ENCODE results near the gene EGFL8. TPM values are rescaled to one million over a fixed set of nuclear protein-coding genes. Genes with fewer than 3 reads are reported as not detected.
"Not testable (repeated sequence)": the region's sequence is repeated elsewhere in the genome, so short reads cannot be mapped to it uniquely, and the experiment has no call there.

EGFL8 gene
- total and polyA plus RNA-seq, 3 experiments from 2014 or later, result 8.3 to 9.5 TPM; not detected in 1

- Histone ChIP-seq H3K4me3 (ENCODE audit: low read length) (peak within 1 kb of the TSS; percentile 95), H3K27me3 (ENCODE audit: insufficient read depth, low read length, poor library complexity, severe bottlenecking) (no peaks in the 10 kb centered on the region), H3K27ac (ENCODE audit: low read depth, low read length) (peak within 1 kb of the TSS; percentile 85), H3K9me3 (ENCODE audit: low read length) (no peaks in the 10 kb centered on the region), H3K36me3 (ENCODE audit: insufficient read depth, low read length) (peaks cover 9% of the 10 kb centered on the region), H3K4me1 (ENCODE audit: insufficient read depth, low read length) (peaks cover 51% of the 10 kb centered on the region)
- H3K36me3 Mint-ChIP-seq, result peaks cover under 1 to 54% (median 8%) of the 10 kb centered on the region in 3 donors
- H3K27ac Mint-ChIP-seq, result peak within 1 kb of the TSS; percentile 95 to 99 (median 98)
- peaks cover 0 to 2% of the 10 kb centered on the region in 2 donors for H3K27me3 Mint-ChIP-seq
- H3K4me1 Mint-ChIP-seq, result peaks cover 45 to 68% (median 50%) of the 10 kb centered on the region in 3 donors
- peak; percentile 44 to 77 (median 57) for DNase-seq
- H3K9me3 Mint-ChIP-seq, result no peaks in the 10 kb centered on the region
- H3K4me3 Mint-ChIP-seq, result peak within 1 kb of the TSS; percentile 92 to 100 (median 96)
- POLR2A ChIA-PET, result interaction anchor here (0.8 to 2.3 kb wide), 5 partner anchors 10 to 661 kb away, joined by 3 to 17 read pairs (median 4); partner anchors contain the start of genes AGPAT1, RNF5 and TAP1
- CTCF ChIA-PET, result interaction anchor here (0.8 to 1.5 kb wide), 5 partner anchors 9 to 74 kb away, joined by 3 to 7 read pairs (median 3); no protein-coding TSS in a partner anchor
These were observed 28.2 kb downstream of the EGFL8 start, which contains the start of gene GPSM3 for GRCh38 chr6:32192608-32193039. Gene GPSM3, minus strand, starts transcription at chr6:32192643. Its CDS starts 130 bp downstream, at chr6:32192513.

- Mint-ChIP-seq H3K4me1 (peaks cover 44 to 64% (median 45%) of the 10 kb centered on the region in 3 donors), H3K4me3 (peak overlapping the region; percentile 92 to 100 (median 96)), H3K36me3 (peaks cover 0 to 49% (median 8%) of the 10 kb centered on the region in 3 donors), H3K27ac (peak overlapping the region; percentile 95 to 99 (median 98))
- not testable (repeated sequence) for H3K9me3 Mint-ChIP-seq; H3K9me3 ChIP-seq (ENCODE audit: low read length); H3K27me3 ChIP-seq (ENCODE audit: insufficient read depth, low read length, poor library complexity, severe bottlenecking); H3K36me3 ChIP-seq (ENCODE audit: insufficient read depth, low read length); DNase-seq; H3K27me3 Mint-ChIP-seq
- peak overlapping the region; percentile 85 for H3K27ac ChIP-seq (ENCODE audit: low read depth, low read length)
- ChIA-PET POLR2A (interaction anchor here (0.8 to 2.3 kb wide), 5 partner anchors 10 to 660 kb away, joined by 3 to 17 read pairs (median 4); partner anchors contain the start of genes AGPAT1, RNF5 and TAP1), CTCF (interaction anchor here (0.8 to 1.5 kb wide), 5 partner anchors 8 to 75 kb away, joined by 3 to 7 read pairs (median 3); no protein-coding TSS in a partner anchor)
- H3K4me1 ChIP-seq (ENCODE audit: insufficient read depth, low read length), result peaks cover 46% of the 10 kb centered on the region
- peak overlapping the region; percentile 95 for H3K4me3 ChIP-seq (ENCODE audit: low read length)
These were observed 28.7 kb downstream of the EGFL8 start for GRCh38 chr6:32193096-32193495.

DNA sequence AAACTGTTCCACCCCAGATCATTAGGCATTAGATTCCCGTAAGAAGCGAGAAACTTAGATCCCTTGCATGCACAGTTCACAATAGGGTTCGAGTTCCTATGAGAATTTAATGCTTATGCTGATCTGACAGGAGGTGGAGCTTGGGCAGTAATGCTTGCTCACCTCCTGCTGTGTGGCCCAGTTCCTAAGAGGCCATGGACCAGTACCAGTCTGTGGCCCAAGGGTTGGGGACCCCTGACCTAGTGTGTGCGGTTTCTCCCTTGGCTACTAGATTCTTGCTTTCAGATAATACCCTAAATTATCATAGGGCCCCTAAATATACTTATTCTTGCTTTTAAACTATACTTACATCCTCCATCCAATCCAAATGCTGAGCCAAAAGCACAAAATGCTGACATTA lies 30.0 kb downstream of the EGFL8 start:
- H3K4me1 ChIP-seq (ENCODE audit: insufficient read depth, low read length), result peaks cover 34% of the 10 kb centered on the region
- Mint-ChIP-seq H3K36me3 (peaks cover 0 to 36% (median 8%) of the 10 kb centered on the region in 3 donors), H3K4me1 (peaks cover 33 to 51% (median 33%) of the 10 kb centered on the region in 3 donors), H3K27me3 (peaks cover 0 to 2% of the 10 kb centered on the region in 2 donors), H3K9me3 (no peaks in the 10 kb centered on the region), H3K4me3 (peak overlapping the region; percentile 92 to 100 (median 97)), H3K27ac (peak overlapping the region; percentile 43 to 100 (median 100))
- no peak for DNase-seq
- peaks cover 5% of the 10 kb centered on the region for H3K36me3 ChIP-seq (ENCODE audit: insufficient read depth, low read length)
- ChIA-PET CTCF (interaction anchor here (1.0 to 2.2 kb wide), 6 partner anchors 12 to 65 kb away, joined by 3 to 19 read pairs (median 4); partner anchors contain the start of gene FKBPL), POLR2A (interaction anchor here (1.1 to 2.3 kb wide), 3 partner anchors 16 to 778 kb away, joined by 4 to 17 read pairs (median 7); partner anchors contain the start of gene RNF5)
- H3K9me3 ChIP-seq (ENCODE audit: low read length), result no peaks in the 10 kb centered on the region
- H3K27ac ChIP-seq (ENCODE audit: low read depth, low read length), result peak overlapping the region; percentile 99
- peak overlapping the region; percentile 78 for H3K4me3 ChIP-seq (ENCODE audit: low read length)
- H3K27me3 ChIP-seq (ENCODE audit: insufficient read depth, low read length, poor library complexity, severe bottlenecking), result no peaks in the 10 kb centered on the region

DNA sequence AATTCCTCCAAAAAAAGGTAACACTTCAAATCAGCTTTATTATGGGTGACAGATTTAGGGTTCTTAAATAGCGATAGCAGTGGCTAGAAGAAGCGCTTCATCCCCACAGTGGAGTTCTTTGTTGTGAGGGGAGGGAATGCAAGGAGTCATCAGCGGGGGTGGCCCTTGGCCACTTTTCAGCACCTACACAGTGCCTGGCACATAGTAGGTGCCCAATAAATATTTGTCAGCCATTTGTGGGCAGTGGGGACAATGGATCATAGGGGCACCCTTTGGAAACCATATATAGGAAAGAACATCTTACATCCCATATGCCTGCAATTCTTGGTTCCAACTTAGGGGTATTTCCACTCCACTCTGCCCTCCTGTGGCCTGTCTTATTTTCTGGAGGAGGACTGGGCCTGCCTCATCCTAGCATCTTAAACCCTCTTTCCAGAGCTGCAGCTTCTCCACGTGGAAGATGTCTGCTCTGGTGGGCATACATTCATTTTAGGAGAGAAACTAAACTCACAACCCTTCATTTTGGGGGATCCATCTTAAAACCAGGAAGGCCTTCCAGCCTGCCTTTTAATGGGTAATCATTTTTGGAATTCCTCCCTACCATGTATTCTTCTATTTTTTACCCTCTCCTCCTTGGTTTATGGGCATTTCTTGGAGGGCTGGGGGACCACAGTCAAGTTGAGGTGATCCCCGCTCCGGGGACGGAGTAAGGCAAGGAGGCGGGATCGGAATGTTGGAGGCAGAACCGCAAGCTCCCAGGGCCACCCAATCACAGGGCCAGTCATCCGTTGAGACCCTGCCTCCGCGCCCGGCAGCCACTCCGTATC lies 30.6 kb downstream of the EGFL8 start:
- ChIA-PET CTCF (interaction anchor here (0.9 to 2.2 kb wide), 16 partner anchors 12 to 644 kb away, joined by 3 to 19 read pairs (median 5); partner anchors contain the start of genes AGPAT1, ATF6B, FKBPL and TAP2), POLR2A (interaction anchor here (0.5 to 1.9 kb wide), 13 partner anchors 10 to 1731 kb away, joined by 3 to 34 read pairs (median 4); partner anchors contain the start of genes AGPAT1, ATF6B, FKBPL and NELFE)
- peak overlapping the region; percentile 92 to 100 (median 96) for H3K4me3 Mint-ChIP-seq
- H3K9me3 Mint-ChIP-seq, result no peaks in the 10 kb centered on the region
- Histone ChIP-seq H3K27ac (ENCODE audit: low read depth, low read length) (peak overlapping the region; percentile 99), H3K27me3 (ENCODE audit: insufficient read depth, low read length, poor library complexity, severe bottlenecking) (no peaks in the 10 kb centered on the region), H3K36me3 (ENCODE audit: insufficient read depth, low read length) (peaks cover 5% of the 10 kb centered on the region), H3K9me3 (ENCODE audit: low read length) (no peaks in the 10 kb centered on the region), H3K4me3 (ENCODE audit: low read length) (peak overlapping the region; percentile 78), H3K4me1 (ENCODE audit: insufficient read depth, low read length) (peaks cover 34% of the 10 kb centered on the region)
- peaks cover 0 to 35% (median 8%) of the 10 kb centered on the region in 3 donors for H3K36me3 Mint-ChIP-seq
- H3K4me1 Mint-ChIP-seq, result peaks cover 33 to 50% (median 33%) of the 10 kb centered on the region in 3 donors
- no peak for DNase-seq
- H3K27me3 Mint-ChIP-seq, result peaks cover 2% of the 10 kb centered on the region in 2 donors
- H3K27ac Mint-ChIP-seq, result peak overlapping the region; percentile 97 to 100 (median 100)

- Mint-ChIP-seq H3K36me3 (peaks cover 0 to 29% (median 8%) of the 10 kb centered on the region in 3 donors), H3K4me3 (peak overlapping the region; percentile 92 to 100 (median 96)), H3K4me1 (peaks cover 31 to 46% (median 33%) of the 10 kb centered on the region in 3 donors), H3K27me3 (peaks cover 2 to 6% of the 10 kb centered on the region in 2 donors), H3K9me3 (no peaks in the 10 kb centered on the region), H3K27ac (peak overlapping the region; percentile 98 to 100 (median 100))
- peak; percentile 99 to 100 (median 100) for DNase-seq
- peak overlapping the region; percentile 99 for H3K27ac ChIP-seq (ENCODE audit: low read depth, low read length)
- ChIA-PET POLR2A (interaction anchor here (0.7 to 1.9 kb wide), 12 partner anchors 10 to 1732 kb away, joined by 3 to 34 read pairs (median 4); partner anchors contain the start of genes AGPAT1, ATF6B, FKBPL and NELFE), CTCF (interaction anchor here (0.9 to 2.2 kb wide), 14 partner anchors 13 to 643 kb away, joined by 3 to 19 read pairs (median 5); partner anchors contain the start of genes AGPAT1, ATF6B, FKBPL and TAP2)
- no peaks in the 10 kb centered on the region for H3K27me3 ChIP-seq (ENCODE audit: insufficient read depth, low read length, poor library complexity, severe bottlenecking)
- peaks cover 5% of the 10 kb centered on the region for H3K36me3 ChIP-seq (ENCODE audit: insufficient read depth, low read length)
- peaks cover 34% of the 10 kb centered on the region for H3K4me1 ChIP-seq (ENCODE audit: insufficient read depth, low read length)
- peak overlapping the region; percentile 78 for H3K4me3 ChIP-seq (ENCODE audit: low read length)
- no peaks in the 10 kb centered on the region for H3K9me3 ChIP-seq (ENCODE audit: low read length)
These were observed 31.2 kb downstream of the EGFL8 start for GRCh38 chr6:32195652-32195901.

GRCh38 chr6:32195902-32196681 lies 31.7 kb downstream of the EGFL8 start:
- Histone ChIP-seq H3K4me1 (ENCODE audit: insufficient read depth, low read length) (peaks cover 34% of the 10 kb centered on the region), H3K27me3 (ENCODE audit: insufficient read depth, low read length, poor library complexity, severe bottlenecking) (no peaks in the 10 kb centered on the region), H3K27ac (ENCODE audit: low read depth, low read length) (peak overlapping the region; percentile 99), H3K36me3 (ENCODE audit: insufficient read depth, low read length) (peaks cover 4% of the 10 kb centered on the region), H3K4me3 (ENCODE audit: low read length) (peak overlapping the region; percentile 78), H3K9me3 (ENCODE audit: low read length) (no peaks in the 10 kb centered on the region)
- ChIA-PET CTCF (interaction anchor here (0.9 to 2.2 kb wide), 13 partner anchors 13 to 642 kb away, joined by 3 to 19 read pairs (median 5); partner anchors contain the start of genes AGPAT1, ATF6B, FKBPL and TAP2), POLR2A (interaction anchor here (0.6 to 1.9 kb wide), 12 partner anchors 11 to 1732 kb away, joined by 3 to 34 read pairs (median 4); partner anchors contain the start of genes AGPAT1, ATF6B, FKBPL and NELFE)
- Mint-ChIP-seq H3K27ac (peak overlapping the region; percentile 98 to 100 (median 100)), H3K4me1 (peaks cover 30 to 43% (median 33%) of the 10 kb centered on the region in 3 donors), H3K27me3 (peaks cover 2 to 7% of the 10 kb centered on the region in 2 donors), H3K4me3 (peak overlapping the region; percentile 92 to 100 (median 96)), H3K36me3 (peaks cover 0 to 26% (median 5%) of the 10 kb centered on the region in 3 donors), H3K9me3 (no peaks in the 10 kb centered on the region)
- peak in 4 of 5 donors; percentile 50 to 85 (median 70) for DNase-seq
